AML-193 (cell line): ENCODE data around the gene RPS24.
A peak's percentile ranks its signal among the peaks of the same experiment; 100 is the strongest.

Experiments used
- DNase-seq, 2 experiments: peaks; one replicate each; lab custom pipeline; 2025; lab: John Stamatoyannopoulos, UW

RPS24 gene

GRCh38 chr10:78028438-78029268 is 5.0 kb upstream of the RPS24 start:
- no peak for DNase-seq

- DNase-seq, result peak; percentile 78 to 86
These were observed 4.1 kb upstream of the RPS24 start, which contains the start of gene POLR3A for GRCh38 chr10:78029269-78030226. TSS of gene POLR3A (minus strand) at chr10:78029515. CDS start at chr10:78029407, 108 bp downstream.

- no peak for DNase-seq
These were observed 351 bp upstream of the RPS24 start for GRCh38 chr10:78033387-78033636.

GRCh38 chr10:78035025-78035424 is 1.4 kb downstream of the RPS24 start:
- no peak for DNase-seq

GRCh38 chr10:78035437-78035836 is 1.8 kb downstream of the RPS24 start:
- no peak for DNase-seq

- no peak for DNase-seq
These were observed 2.4 kb downstream of the RPS24 start for GRCh38 chr10:78035933-78036583.

- no peak for DNase-seq
These were observed 4.4 kb downstream of the RPS24 start for GRCh38 chr10:78038105-78038504.

GRCh38 chr10:78038791-78039547 is 5.3 kb downstream of the RPS24 start:
- DNase-seq, result no peak

GRCh38 chr10:78039743-78040142 is 6.1 kb downstream of the RPS24 start:
- no peak for DNase-seq

GRCh38 chr10:78041170-78042057 is 7.8 kb downstream of the RPS24 start:
- no peak for DNase-seq

- DNase-seq, result no peak
These were observed 8.5 kb downstream of the RPS24 start for GRCh38 chr10:78042058-78042751.

GRCh38 chr10:78042752-78043104 is 9.1 kb downstream of the RPS24 start:
- no peak for DNase-seq

- no peak for DNase-seq
These were observed 10.5 kb downstream of the RPS24 start for GRCh38 chr10:78044179-78044578.

GRCh38 chr10:78044699-78045098 is 11.0 kb downstream of the RPS24 start:
- DNase-seq, result no peak

GRCh38 chr10:78045237-78045636 is 11.6 kb downstream of the RPS24 start:
- no peak for DNase-seq

GRCh38 chr10:78045856-78046255 is 12.2 kb downstream of the RPS24 start:
- no peak for DNase-seq

GRCh38 chr10:78046711-78047269 is 13.1 kb downstream of the RPS24 start:
- DNase-seq, result no peak

- peak; percentile 52 to 55 for DNase-seq
These were observed 13.7 kb downstream of the RPS24 start for GRCh38 chr10:78047314-78047891.

GRCh38 chr10:78049851-78050250 is 16.2 kb downstream of the RPS24 start:
- no peak for DNase-seq
